B cell (primary cell): ENCODE measurements around the gene RPS23.

ENCODE experiments used
- CTCF ChIP-seq: fragments of 200-600 bp; IDR thresholded peaks from one replicate; pipeline ENCODE4 v1.8.0; 2022; ENCODE audit warnings: antibody characterized with exemption, mild to moderate bottlenecking
- EZH2 ChIP-seq: IDR thresholded peaks from 2 replicates; pipeline ENCODE4 v1.6.1; 2012; ENCODE audit warnings: borderline replicate concordance, low read depth, mild to moderate bottlenecking, moderate library complexity, low read length; ENCODE audit not compliant: insufficient read depth, poor library complexity, severe bottlenecking

- TF ChIP-seq CTCF (no peak), EZH2 (no peak)
These were observed 20.4 kb downstream of the RPS23 start for GRCh38 chr5:82257729-82258128.
